Suppressor macrophage treated with lipopolysaccharide for 1 hour (primary cell): ENCODE data around the gene TRIM69.
"Not testable (repeated sequence)": the region's sequence is repeated elsewhere in the genome, so short reads cannot be mapped to it uniquely, and the experiment has no call there.

Experiments used
- DNase-seq, 3 donors: peaks; one replicate each; pipeline ENCODE4 v3.0.0-alpha.2; 2020 to 2022

TRIM69 gene, protein sequence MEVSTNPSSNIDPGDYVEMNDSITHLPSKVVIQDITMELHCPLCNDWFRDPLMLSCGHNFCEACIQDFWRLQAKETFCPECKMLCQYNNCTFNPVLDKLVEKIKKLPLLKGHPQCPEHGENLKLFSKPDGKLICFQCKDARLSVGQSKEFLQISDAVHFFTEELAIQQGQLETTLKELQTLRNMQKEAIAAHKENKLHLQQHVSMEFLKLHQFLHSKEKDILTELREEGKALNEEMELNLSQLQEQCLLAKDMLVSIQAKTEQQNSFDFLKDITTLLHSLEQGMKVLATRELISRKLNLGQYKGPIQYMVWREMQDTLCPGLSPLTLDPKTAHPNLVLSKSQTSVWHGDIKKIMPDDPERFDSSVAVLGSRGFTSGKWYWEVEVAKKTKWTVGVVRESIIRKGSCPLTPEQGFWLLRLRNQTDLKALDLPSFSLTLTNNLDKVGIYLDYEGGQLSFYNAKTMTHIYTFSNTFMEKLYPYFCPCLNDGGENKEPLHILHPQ

DNA sequence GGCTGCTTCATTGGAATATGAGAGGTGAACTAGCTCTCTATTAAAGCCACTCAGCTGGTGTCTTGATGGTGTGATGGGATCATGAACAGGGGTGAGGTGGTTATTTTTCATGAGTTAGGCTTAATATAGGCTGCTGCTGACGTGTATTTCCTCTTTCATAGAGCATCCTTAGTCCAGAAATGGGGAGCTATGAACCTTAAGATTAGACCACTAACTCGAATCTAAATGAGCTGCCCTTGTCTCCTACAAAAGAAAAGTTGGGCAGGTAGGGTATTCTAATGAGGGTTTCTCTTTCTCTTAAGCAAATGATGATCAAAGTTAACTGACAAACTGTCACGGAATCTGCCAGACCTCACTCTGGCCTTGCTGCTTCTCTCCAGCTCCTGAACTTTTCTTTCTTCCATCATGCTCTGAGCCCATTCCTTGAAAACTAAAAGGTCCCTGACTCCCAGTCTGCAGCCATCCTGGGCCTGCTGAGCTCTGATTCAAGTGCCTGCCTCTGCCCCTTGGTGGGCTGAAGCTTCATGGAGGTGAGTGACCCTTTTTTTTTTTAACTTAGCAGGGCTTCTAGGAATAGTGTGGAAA, at the start of gene TRIM69:
TRIM69 (plus strand) TSS at position 348 of the 585 bp plus-strand sequence; CDS start at position 525, 177 bp downstream.
- no peak for DNase-seq

DNA sequence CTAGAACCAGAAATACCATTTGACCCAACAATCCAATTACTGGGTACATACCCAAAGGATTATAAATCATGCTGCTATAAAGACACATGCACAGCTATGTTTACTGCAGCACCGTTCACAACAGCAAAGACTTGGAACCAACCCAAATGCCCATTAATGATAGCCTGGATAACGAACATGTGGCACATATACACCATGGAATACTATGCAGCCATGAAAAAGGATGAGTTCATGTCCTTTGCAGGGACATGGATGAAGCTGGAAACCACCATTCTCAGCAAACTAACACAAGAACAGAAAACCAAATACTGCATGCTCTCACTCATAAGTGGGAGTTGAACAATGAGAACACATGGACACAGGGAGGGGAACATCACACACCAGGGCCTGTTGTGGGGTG, 47.0 kb upstream of the TRIM69 start:
- DNase-seq, result not testable (repeated sequence)

DNA sequence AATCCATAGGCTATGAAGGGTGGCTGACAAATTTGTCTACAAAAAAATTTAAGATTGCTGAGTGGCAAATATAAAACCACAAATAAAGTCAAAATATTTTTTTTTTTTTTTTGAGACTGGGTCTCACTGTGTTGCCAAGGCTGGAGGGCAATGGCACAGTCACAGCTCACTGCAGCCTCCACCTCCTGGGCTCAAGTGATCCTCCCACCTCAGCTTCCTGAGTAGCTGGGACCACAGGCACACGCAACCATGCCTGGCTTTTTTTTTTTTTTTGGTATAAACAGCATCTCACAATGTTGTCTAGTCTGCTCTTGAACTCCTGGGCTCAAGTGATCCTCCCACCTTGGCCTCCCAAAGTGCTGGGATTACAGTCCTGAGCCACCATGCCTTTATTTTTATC, 46.1 kb upstream of the TRIM69 start:
- not testable (repeated sequence) for DNase-seq

DNA sequence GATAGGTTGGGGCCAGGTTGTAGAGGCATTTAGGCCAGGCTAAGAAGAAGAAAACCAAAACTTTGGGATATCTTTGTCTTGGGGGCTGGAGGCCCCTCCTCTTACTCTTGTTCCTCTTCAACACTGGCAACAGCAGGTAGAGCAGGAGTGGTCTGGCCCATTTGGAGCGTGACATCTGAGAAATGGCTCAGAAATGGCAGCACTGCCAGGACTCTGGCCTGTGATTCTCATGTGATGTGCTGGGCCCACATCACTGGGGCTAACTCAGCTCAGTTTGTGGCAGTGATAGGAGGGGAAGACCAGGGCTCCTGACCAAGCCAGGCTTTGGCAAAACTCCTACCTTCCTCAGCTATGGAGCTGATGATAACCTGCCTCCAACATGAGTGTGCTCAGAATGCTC, 43.7 kb upstream of the TRIM69 start:
- no peak for DNase-seq

DNA sequence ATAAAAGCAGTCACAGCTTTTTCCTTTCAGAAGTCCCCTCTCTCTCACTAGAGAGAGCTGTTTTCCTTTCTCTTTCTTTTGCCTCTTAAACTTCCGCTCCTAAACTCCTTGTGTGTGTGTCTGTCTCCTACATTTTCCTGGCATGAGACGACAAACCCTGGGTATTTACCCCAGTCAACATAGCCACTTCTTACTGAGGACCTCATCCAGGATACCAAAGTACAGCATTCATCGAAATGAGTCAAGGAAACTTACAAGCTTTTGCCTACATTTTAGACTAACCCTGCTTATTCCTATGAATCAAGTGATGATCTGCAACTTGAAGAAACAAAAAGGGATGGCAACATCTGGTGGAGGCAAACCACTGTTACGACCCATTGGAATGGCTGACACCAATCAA, 41.9 kb upstream of the TRIM69 start:
- DNase-seq, result no peak

DNA sequence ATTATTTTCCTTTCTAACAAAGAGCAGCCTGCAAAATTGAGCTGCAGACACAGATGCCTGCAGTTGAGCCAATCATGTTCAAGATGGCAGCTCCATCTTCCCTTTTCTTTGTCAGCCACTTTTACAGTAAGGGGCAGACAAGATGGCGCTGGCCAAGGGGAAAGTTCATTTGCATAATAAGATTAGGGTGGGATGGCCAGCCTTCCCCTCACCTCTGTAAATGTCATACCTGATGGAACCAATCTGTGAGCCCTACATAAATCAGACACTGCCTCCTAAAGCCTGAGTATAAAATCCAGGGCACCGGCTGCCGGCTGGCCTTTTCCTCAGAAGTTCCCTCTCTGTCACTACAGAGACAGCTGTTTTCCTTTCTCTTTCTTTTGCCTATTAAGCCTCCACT, 41.0 kb upstream of the TRIM69 start:
- no peak for DNase-seq

DNA sequence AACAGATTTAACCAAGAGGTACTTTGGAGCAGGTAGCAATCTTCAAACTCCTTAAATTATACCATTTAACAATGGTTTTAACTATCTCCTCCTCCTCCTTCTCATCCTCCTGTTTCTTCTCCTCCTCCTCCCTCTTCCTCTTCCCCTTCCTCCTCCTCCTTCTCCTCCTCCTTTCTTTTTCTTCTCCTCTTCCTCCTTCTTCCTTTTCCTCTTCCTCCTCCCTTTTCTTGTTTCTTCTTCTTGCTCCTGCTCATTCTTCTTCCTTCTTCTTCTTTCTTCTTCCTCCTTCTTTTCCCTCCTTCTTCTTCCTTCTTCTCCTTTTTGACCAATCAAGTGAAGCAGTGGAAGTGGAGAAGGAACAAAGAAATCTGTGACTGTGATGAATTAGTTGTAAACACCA, 39.3 kb upstream of the TRIM69 start:
- no peak for DNase-seq

DNA sequence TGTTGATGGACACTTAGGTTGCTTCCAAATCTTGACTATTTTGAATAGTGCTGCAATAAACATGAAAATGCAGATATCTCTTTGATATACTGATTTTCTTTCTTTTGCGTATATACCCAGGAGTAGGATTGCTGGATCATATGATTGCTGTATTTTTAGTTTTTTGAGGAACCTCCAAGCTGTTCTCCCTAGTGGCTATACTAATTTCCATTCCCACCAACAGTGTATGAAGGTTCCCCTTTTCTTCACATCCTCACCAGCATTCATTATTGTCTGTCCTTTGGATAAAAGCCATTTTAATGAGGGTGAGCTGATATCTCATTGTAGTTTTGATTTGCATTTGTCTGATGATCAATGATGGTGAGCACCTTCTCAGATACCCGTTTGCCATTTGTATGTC, 37.7 kb upstream of the TRIM69 start:
- DNase-seq, result peak; percentile 36 to 51 (median 51)

DNA sequence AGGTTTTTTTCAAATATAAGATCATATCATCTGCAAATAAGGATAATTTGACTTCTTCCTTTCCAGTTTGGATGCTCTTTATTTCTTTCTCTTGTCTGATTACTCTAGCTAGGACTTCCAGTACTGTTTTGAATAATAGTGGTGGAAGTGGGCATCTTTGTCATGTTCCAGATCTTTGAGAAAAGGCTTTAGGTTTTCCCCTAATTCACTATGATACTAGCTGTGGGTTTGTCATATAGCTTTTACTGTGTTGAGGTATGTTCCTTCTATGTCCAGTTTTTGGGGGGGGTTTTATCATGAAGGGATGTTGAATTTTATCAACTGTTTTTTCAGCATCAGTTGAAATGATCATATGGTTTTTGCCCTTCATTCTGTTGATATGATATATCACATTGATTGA, 35.7 kb upstream of the TRIM69 start:
- DNase-seq, result not testable (repeated sequence)

DNA sequence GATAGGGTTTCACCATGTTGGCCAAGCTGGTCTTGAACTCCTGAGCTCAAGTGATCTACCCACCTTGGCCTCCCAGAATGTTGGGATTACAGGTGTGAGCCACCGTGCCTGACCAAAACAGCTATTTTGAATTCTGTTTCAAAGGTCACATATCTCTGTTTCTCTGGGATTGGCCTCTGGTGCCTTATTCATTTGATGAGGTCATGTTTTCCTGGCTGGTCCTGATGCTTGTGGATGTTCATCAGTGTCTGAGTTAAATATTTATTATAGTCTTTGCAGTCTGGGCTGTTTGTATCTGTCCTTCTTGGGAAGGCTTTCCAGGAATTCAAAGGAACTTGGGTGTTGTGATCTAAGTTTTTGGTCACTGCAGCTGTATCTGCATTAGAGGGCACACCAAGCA, 30.3 kb upstream of the TRIM69 start:
- no peak for DNase-seq

DNA sequence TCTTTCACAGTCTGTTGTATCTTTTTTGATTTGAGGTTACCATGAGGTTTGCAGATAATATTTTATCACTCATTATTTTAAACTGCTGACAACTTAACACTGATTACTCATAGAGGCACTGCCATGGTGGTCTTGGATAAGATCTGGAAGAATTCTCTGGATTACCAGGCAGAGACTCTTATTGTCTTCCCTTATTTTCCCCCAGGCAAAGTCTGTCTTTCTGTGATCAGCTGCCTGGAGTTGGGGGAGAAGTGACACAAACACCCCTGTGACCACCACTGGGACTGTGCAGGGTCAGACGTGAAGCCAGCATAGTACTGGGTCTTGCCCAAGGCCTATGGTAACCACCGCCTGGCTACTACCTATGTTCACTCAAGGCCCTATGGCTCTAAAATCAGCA, 29.9 kb upstream of the TRIM69 start:
- no peak for DNase-seq

DNA sequence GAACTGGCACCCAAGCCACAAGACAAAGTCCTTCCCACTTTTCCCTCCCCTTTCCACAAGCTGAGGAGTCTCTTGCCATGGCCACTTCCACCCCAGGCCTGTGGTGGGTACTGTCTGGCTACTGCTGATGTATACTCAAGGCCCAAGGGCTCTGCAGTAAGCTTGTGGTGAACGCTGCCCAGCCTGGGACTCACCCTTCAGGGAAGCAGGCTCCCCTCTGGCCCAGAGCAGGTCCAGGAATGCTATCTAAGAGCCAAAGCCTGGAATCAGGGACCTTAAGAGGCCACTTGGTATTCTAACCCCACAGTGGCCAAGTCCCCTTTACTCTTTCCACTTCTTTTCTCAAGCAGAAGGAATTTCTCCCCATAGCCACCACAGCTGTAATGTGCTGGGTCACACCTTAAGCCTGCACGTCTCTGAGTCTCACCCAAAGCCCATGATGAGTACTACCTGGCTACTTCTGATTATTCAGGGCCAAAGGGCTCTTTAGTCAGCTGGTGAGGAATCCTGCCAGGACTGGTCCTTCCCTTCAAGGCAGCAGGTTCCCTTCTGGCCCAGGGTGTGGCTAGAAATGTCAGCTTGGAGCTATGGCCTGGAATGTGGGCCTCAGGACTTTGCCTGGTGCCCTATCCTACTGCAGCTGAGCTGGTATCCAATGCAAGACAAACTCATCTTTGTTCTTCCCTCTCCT, 29.2 kb upstream of the TRIM69 start:
- no peak for DNase-seq

DNA sequence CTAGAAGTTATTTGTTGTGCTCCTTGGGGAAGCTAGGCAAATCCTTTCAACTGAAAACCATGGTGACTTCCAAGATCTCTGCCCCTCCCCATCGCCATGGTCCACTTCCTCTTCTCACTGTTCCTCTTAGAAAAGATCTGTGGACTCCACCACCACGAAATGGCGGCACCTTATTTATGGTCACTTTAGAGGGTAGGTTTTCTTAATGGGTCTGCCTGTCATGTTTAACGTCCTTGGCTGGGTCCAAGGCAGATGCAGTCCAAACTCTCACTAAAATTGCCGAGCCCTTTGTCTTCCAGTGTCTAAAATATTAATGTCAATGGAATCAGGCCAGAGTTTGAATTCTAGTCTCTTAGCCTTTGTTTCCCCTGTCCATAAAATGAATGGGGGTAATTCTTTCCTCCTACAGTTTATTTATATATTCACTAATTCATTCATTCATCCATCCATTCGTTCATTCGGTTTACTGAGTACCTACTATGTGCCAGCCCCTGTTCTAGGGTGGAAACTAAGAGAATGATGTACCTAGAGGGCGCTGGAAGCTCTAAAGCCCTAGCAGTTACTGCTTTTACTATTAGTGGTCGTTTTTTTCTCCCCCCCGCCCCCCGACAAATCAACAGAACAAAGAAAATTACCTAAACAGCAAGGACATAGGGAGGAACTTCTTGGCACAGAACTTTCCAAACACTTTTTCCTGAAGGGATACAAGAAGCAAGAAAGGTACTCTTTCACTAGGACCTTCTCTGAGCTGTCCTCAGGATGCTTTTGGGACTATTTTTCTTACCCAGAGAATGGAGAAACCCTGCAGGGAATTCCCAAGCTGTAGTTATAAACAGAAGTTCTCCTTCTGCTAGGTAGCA, 25.9 kb upstream of the TRIM69 start:
- DNase-seq, result peak; percentile 90 to 94 (median 91)

DNA sequence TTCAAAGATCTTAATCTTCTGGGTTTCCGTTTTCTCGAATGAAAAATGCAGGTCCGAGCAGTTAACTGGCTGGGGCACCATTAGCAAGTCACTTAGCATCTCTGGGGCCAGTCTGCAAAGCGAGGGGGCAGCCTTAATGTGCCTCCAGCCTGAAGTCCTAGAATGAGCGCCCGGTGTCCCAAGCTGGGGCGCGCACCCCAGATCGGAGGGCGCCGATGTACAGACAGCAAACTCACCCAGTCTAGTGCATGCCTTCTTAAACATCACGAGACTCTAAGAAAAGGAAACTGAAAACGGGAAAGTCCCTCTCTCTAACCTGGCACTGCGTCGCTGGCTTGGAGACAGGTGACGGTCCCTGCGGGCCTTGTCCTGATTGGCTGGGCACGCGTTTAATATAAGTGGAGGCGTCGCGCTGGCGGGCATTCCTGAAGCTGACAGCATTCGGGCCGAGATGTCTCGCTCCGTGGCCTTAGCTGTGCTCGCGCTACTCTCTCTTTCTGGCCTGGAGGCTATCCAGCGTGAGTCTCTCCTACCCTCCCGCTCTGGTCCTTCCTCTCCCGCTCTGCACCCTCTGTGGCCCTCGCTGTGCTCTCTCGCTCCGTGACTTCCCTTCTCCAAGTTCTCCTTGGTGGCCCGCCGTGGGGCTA, 25.1 kb upstream of the TRIM69 start, which contains the start of the genes B2M and PATL2:
B2M (plus strand) TSS at position 422 of the 647 bp plus-strand sequence; CDS start at position 452, 30 bp downstream.
PATL2 (minus strand) TSS at position 228 of the 647 bp plus-strand sequence. CDS start 34,833 bp downstream, outside the sequence.
- DNase-seq, result peak; percentile 96 to 99 (median 99)

DNA sequence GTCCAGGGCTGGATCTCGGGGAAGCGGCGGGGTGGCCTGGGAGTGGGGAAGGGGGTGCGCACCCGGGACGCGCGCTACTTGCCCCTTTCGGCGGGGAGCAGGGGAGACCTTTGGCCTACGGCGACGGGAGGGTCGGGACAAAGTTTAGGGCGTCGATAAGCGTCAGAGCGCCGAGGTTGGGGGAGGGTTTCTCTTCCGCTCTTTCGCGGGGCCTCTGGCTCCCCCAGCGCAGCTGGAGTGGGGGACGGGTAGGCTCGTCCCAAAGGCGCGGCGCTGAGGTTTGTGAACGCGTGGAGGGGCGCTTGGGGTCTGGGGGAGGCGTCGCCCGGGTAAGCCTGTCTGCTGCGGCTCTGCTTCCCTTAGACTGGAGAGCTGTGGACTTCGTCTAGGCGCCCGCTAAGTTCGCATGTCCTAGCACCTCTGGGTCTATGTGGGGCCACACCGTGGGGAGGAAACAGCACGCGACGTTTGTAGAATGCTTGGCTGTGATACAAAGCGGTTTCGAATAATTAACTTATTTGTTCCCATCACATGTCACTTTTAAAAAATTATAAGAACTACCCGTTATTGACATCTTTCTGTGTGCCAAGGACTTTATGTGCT, 24.5 kb upstream of the TRIM69 start:
- DNase-seq, result peak; percentile 69 to 85 (median 75)

DNA sequence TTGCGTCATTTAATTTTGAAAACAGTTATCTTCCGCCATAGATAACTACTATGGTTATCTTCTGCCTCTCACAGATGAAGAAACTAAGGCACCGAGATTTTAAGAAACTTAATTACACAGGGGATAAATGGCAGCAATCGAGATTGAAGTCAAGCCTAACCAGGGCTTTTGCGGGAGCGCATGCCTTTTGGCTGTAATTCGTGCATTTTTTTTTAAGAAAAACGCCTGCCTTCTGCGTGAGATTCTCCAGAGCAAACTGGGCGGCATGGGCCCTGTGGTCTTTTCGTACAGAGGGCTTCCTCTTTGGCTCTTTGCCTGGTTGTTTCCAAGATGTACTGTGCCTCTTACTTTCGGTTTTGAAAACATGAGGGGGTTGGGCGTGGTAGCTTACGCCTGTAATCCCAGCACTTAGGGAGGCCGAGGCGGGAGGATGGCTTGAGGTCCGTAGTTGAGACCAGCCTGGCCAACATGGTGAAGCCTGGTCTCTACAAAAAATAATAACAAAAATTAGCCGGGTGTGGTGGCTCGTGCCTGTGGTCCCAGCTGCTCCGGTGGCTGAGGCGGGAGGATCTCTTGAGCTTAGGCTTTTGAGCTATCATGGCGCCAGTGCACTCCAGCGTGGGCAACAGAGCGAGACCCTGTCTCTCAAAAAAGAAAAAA, 23.9 kb upstream of the TRIM69 start:
- DNase-seq, result peak; percentile 83 to 87 (median 86)

DNA sequence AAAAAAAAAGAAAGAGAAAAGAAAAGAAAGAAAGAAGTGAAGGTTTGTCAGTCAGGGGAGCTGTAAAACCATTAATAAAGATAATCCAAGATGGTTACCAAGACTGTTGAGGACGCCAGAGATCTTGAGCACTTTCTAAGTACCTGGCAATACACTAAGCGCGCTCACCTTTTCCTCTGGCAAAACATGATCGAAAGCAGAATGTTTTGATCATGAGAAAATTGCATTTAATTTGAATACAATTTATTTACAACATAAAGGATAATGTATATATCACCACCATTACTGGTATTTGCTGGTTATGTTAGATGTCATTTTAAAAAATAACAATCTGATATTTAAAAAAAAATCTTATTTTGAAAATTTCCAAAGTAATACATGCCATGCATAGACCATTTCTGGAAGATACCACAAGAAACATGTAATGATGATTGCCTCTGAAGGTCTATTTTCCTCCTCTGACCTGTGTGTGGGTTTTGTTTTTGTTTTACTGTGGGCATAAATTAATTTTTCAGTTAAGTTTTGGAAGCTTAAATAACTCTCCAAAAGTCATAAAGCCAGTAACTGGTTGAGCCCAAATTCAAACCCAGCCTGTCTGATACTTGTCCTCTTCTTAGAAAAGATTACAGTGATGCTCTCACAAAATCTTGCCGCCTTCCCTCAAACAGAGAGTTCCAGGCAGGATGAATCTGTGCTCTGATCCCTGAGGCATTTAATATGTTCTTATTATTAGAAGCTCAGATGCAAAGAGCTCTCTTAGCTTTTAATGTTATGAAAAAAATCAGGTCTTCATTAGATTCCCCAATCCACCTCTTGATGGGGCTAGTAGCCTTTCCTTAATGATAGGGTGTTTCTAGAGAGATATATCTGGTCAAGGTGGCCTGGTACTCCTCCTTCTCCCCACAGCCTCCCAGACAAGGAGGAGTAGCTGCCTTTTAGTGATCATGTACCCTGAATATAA, 23.0 kb upstream of the TRIM69 start:
- DNase-seq, result peak in 2 of 3 donors; percentile 51 to 60

DNA sequence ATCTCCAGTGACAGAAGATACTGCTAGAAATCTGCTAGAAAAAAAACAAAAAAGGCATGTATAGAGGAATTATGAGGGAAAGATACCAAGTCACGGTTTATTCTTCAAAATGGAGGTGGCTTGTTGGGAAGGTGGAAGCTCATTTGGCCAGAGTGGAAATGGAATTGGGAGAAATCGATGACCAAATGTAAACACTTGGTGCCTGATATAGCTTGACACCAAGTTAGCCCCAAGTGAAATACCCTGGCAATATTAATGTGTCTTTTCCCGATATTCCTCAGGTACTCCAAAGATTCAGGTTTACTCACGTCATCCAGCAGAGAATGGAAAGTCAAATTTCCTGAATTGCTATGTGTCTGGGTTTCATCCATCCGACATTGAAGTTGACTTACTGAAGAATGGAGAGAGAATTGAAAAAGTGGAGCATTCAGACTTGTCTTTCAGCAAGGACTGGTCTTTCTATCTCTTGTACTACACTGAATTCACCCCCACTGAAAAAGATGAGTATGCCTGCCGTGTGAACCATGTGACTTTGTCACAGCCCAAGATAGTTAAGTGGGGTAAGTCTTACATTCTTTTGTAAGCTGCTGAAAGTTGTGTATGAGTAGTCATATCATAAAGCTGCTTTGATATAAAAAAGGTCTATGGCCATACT, 21.1 kb upstream of the TRIM69 start:
- peak in 1 of 3 donors; percentile 29 for DNase-seq

DNA sequence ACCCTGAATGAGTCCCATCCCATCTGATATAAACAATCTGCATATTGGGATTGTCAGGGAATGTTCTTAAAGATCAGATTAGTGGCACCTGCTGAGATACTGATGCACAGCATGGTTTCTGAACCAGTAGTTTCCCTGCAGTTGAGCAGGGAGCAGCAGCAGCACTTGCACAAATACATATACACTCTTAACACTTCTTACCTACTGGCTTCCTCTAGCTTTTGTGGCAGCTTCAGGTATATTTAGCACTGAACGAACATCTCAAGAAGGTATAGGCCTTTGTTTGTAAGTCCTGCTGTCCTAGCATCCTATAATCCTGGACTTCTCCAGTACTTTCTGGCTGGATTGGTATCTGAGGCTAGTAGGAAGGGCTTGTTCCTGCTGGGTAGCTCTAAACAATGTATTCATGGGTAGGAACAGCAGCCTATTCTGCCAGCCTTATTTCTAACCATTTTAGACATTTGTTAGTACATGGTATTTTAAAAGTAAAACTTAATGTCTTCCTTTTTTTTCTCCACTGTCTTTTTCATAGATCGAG, 20.5 kb upstream of the TRIM69 start:
- DNase-seq, result peak in 1 of 3 donors; percentile 21
